ENCODE data around the gene PRKG1. TPM values are rescaled to one million over a fixed set of nuclear protein-coding genes. Genes with fewer than 3 reads are reported as not detected.

PRKG1 gene
- total and polyA plus RNA-seq, 2 donors (not counting 1 experiment from before 2014, with no cell fraction given), result 45.8 to 71.8 TPM

DNA sequence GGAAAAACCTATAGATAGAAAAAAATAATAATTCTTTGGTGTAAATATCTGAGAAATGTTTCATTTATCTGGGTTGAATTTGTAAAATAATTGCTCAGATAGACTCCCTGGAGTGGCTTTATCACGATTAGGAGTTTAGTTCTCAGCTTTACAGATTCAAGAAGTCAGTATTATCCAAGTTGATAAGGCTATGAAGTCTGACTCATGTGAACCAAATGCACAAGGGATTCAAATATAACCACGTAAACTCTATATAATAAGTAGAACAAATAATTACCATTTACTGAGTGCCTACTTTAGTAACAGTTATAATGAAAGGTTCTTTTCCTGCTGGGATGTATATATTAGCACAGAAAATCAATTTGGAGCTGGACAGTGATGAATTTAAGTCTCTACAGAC lies 290.4 kb downstream of the PRKG1 start:
- no peaks in the 10 kb centered on the region for H3K79me2 ChIP-seq (ENCODE audit: control insufficient read depth, insufficient read depth, low read length)
- H3K4me3 ChIP-seq (replicated peaks in 1 of 4; ENCODE audit: control extremely low read depth in 1 of 4, insufficient read depth in 1 of 4, low read depth in 3 of 4, low read length in 4 of 4), result no peak overlapping the region
- H4K20me1 ChIP-seq (ENCODE audit: control insufficient read depth, extremely low read depth, insufficient read depth, low read length), result no peaks in the 10 kb centered on the region
- no peak overlapping the region for H3K27ac ChIP-seq (ENCODE audit: insufficient read depth, low read length)
- DNase-seq (ENCODE audit: low read depth in 2 of 2), result no peak
- peaks cover 3% of the 10 kb centered on the region for H3K4me1 ChIP-seq (ENCODE audit: control insufficient read depth, extremely low read depth, insufficient read depth, low read length)
- H2AFZ ChIP-seq (ENCODE audit: low read length), result no peak overlapping the region
- no peak overlapping the region for H3K9ac ChIP-seq (ENCODE audit: insufficient read depth, low read length)
- H3K9me3 ChIP-seq (ENCODE audit: control insufficient read depth, insufficient read depth, low read depth, low read length), result no peaks in the 10 kb centered on the region
- TF ChIP-seq EZH2 (IDR thresholded peaks at IDR 0.05; ENCODE audit: low read length, missing control alignments), result no peak
- TF ChIP-seq, protein P1, sequence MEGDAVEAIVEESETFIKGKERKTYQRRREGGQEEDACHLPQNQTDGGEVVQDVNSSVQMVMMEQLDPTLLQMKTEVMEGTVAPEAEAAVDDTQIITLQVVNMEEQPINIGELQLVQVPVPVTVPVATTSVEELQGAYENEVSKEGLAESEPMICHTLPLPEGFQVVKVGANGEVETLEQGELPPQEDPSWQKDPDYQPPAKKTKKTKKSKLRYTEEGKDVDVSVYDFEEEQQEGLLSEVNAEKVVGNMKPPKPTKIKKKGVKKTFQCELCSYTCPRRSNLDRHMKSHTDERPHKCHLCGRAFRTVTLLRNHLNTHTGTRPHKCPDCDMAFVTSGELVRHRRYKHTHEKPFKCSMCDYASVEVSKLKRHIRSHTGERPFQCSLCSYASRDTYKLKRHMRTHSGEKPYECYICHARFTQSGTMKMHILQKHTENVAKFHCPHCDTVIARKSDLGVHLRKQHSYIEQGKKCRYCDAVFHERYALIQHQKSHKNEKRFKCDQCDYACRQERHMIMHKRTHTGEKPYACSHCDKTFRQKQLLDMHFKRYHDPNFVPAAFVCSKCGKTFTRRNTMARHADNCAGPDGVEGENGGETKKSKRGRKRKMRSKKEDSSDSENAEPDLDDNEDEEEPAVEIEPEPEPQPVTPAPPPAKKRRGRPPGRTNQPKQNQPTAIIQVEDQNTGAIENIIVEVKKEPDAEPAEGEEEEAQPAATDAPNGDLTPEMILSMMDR (conservative IDR thresholded peaks at IDR 0.05 in 1 of 2, IDR thresholded peaks at IDR 0.05 in 1 of 2; ENCODE audit: low read depth in 1 of 2, low read length in 2 of 2), result no peak
- no peak overlapping the region for H3K4me2 ChIP-seq (ENCODE audit: extremely low read depth, insufficient read depth, low read length)
- H3K27me3 ChIP-seq (ENCODE audit: control insufficient read depth, insufficient read depth, low read length), result no peaks in the 10 kb centered on the region
- H3K36me3 ChIP-seq (ENCODE audit: control insufficient read depth, insufficient read depth, low read length), result no peaks in the 10 kb centered on the region

DNA sequence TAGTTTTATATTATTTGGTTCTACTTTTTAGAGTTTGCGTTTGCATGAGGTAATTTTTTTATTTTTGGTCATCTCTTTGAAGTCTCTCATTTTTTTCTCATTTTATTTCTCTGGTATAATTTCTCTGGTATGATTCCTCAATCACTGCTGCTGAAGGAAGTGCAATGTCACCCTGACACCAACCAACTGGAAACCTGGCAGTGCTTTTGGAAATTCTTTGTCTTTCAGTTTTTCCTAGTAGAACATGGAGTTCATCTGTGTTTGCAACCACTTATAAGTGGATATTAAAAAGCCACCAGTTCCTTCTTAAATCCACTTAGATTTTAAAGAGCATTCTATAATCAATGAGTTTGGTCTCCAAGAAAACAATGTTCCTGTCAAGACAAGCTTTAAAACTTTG lies 291.8 kb downstream of the PRKG1 start:
- DNase-seq (ENCODE audit: low read depth in 2 of 2), result no peak
- Histone ChIP-seq H3K4me3 (replicated peaks in 1 of 4; ENCODE audit: control extremely low read depth in 1 of 4, insufficient read depth in 1 of 4, low read depth in 3 of 4, low read length in 4 of 4) (no peak overlapping the region), H4K20me1 (ENCODE audit: control insufficient read depth, extremely low read depth, insufficient read depth, low read length) (no peaks in the 10 kb centered on the region), H3K4me2 (ENCODE audit: extremely low read depth, insufficient read depth, low read length) (no peak overlapping the region), H3K9me3 (ENCODE audit: control insufficient read depth, insufficient read depth, low read depth, low read length) (no peaks in the 10 kb centered on the region), H3K9ac (ENCODE audit: insufficient read depth, low read length) (no peak overlapping the region), H3K27ac (ENCODE audit: insufficient read depth, low read length) (no peak overlapping the region), H3K36me3 (ENCODE audit: control insufficient read depth, insufficient read depth, low read length) (no peaks in the 10 kb centered on the region), H3K4me1 (ENCODE audit: control insufficient read depth, extremely low read depth, insufficient read depth, low read length) (peaks cover 3% of the 10 kb centered on the region), H3K79me2 (ENCODE audit: control insufficient read depth, insufficient read depth, low read length) (no peaks in the 10 kb centered on the region), H2AFZ (ENCODE audit: low read length) (no peak overlapping the region), H3K27me3 (ENCODE audit: control insufficient read depth, insufficient read depth, low read length) (no peaks in the 10 kb centered on the region)
- TF ChIP-seq, protein P1 (conservative IDR thresholded peaks at IDR 0.05 in 1 of 2, IDR thresholded peaks at IDR 0.05 in 1 of 2; ENCODE audit: low read depth in 1 of 2, low read length in 2 of 2), result no peak
- no peak for TF ChIP-seq EZH2 (IDR thresholded peaks at IDR 0.05; ENCODE audit: low read length, missing control alignments)

DNA sequence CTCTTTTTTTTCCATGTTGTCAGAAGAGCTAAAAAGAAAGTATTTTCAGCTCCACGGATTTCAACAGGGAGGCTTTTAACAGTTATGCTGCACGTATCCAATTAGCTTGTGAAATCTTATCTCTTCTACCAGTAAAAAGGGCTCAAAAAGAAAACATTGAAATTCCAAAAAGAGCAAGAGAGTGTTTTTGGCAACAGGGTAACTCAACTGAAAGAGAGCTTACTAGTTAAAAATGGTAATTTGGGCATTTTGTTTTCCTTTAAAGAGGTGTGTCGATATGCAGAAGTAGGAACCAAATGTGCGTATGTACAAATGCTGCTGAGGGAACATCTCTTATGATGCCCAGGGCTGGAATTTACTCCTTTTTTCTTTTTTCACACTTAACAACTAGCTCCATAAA lies 292.8 kb downstream of the PRKG1 start:
- Histone ChIP-seq H3K27ac (ENCODE audit: insufficient read depth, low read length) (no peak overlapping the region), H3K36me3 (ENCODE audit: control insufficient read depth, insufficient read depth, low read length) (no peaks in the 10 kb centered on the region), H3K79me2 (ENCODE audit: control insufficient read depth, insufficient read depth, low read length) (no peaks in the 10 kb centered on the region), H3K4me3 (replicated peaks in 1 of 4; ENCODE audit: control extremely low read depth in 1 of 4, insufficient read depth in 1 of 4, low read depth in 3 of 4, low read length in 4 of 4) (peak overlapping the region in 2 of 4 experiments; percentile 2 to 29), H3K4me2 (ENCODE audit: extremely low read depth, insufficient read depth, low read length) (peak overlapping the region; percentile 81), H2AFZ (ENCODE audit: low read length) (no peak overlapping the region), H4K20me1 (ENCODE audit: control insufficient read depth, extremely low read depth, insufficient read depth, low read length) (no peaks in the 10 kb centered on the region), H3K27me3 (ENCODE audit: control insufficient read depth, insufficient read depth, low read length) (no peaks in the 10 kb centered on the region), H3K9ac (ENCODE audit: insufficient read depth, low read length) (no peak overlapping the region), H3K4me1 (ENCODE audit: control insufficient read depth, extremely low read depth, insufficient read depth, low read length) (peaks cover 5% of the 10 kb centered on the region), H3K9me3 (ENCODE audit: control insufficient read depth, insufficient read depth, low read depth, low read length) (no peaks in the 10 kb centered on the region)
- peak in 1 of 2 donors; percentile 8 for DNase-seq (ENCODE audit: low read depth in 2 of 2)
- no peak for TF ChIP-seq EZH2 (IDR thresholded peaks at IDR 0.05; ENCODE audit: low read length, missing control alignments)
- TF ChIP-seq, protein P1 (conservative IDR thresholded peaks at IDR 0.05 in 1 of 2, IDR thresholded peaks at IDR 0.05 in 1 of 2; ENCODE audit: low read depth in 1 of 2, low read length in 2 of 2), result no peak
